OCI-LY1 (cell line): ENCODE data around the gene PRAMEF12.

Source experiments
- H2AFZ ChIP-seq: fragments of 200-600 bp; sonication (generic), shearing (Covaris generic); 2 replicates; pipeline ENCODE4 v1.6.0; 2014; ENCODE audit warnings: antibody characterized with exemption, mild to moderate bottlenecking, low read length
- H3F3A ChIP-seq: fragments of 200-600 bp; sonication (generic), shearing (Covaris generic); 2 replicates; pipeline ENCODE4 v1.6.0; 2014; ENCODE audit warnings: mild to moderate bottlenecking, antibody characterized with exemption, low read length, moderate library complexity; ENCODE audit not compliant: insufficient read depth
- H3K27ac ChIP-seq: fragments of 200-600 bp; sonication (generic); 2 replicates; pipeline ENCODE4 v1.5.1; 2014; ENCODE audit warnings: low read length, mixed run types, mild to moderate bottlenecking, low read depth; ENCODE audit not compliant: poor library complexity, severe bottlenecking
- H3K27me3 ChIP-seq: fragments of 200-600 bp; sonication (generic); 2 replicates; pipeline ENCODE4 v1.6.0; 2014; ENCODE audit warnings: antibody characterized with exemption, mild to moderate bottlenecking, low read length, moderate library complexity; ENCODE audit not compliant: insufficient read depth
- H3K36me3 ChIP-seq: fragments of 200-600 bp; sonication (generic); 2 replicates; pipeline ENCODE4 v1.6.1; 2014; ENCODE audit warnings: mild to moderate bottlenecking, antibody characterized with exemption, low read length, moderate library complexity, mixed read lengths; ENCODE audit not compliant: insufficient read depth
- H3K4me1 ChIP-seq: fragments of 200-600 bp; sonication (generic); 2 replicates; pipeline ENCODE4 v1.5.1; 2014; ENCODE audit warnings: mild to moderate bottlenecking, low read length, moderate library complexity; ENCODE audit not compliant: insufficient read depth, severe bottlenecking
- H3K4me2 ChIP-seq: fragments of 200-600 bp; sonication (generic), shearing (Covaris generic); 2 replicates; pipeline ENCODE4 v1.6.1; 2014; ENCODE audit warnings: low read length
- H3K4me3 ChIP-seq: fragments of 200-600 bp; sonication (generic); 2 replicates; pipeline ENCODE4 v1.5.1; 2014; ENCODE audit warnings: low read length, low read depth, mild to moderate bottlenecking, mixed read lengths; ENCODE audit not compliant: poor library complexity, severe bottlenecking
- H3K79me2 ChIP-seq: fragments of 200-600 bp; shearing (Covaris generic); 2 replicates; pipeline ENCODE4 v1.6.1; 2016; ENCODE audit warnings: mixed run types, low read length, mixed read lengths; ENCODE audit not compliant: insufficient read depth
- H3K9ac ChIP-seq: fragments of 200-600 bp; sonication (generic), shearing (Covaris generic); 2 replicates; pipeline ENCODE4 v1.6.1; 2014; ENCODE audit warnings: mild to moderate bottlenecking, low read length, mixed read lengths
- H3K9me2 ChIP-seq: fragments of 200-600 bp; sonication (generic), shearing (Covaris generic); 2 replicates; pipeline ENCODE4 v1.6.1; 2014; ENCODE audit warnings: low read depth, mild to moderate bottlenecking, low read length, mixed read lengths
- H3K9me3 ChIP-seq: fragments of 200-600 bp; shearing (Covaris generic); 2 replicates; pipeline ENCODE4 v1.6.1; 2014; ENCODE audit warnings: low read length, mixed read lengths
- H4K20me1 ChIP-seq: fragments of 200-600 bp; sonication (generic), shearing (Covaris generic); 2 replicates; pipeline ENCODE4 v1.6.0; 2016; ENCODE audit warnings: mild to moderate bottlenecking, low read length; ENCODE audit not compliant: insufficient read depth
- CTCF ChIP-seq: fragments of 200-600 bp; sonication (generic), shearing (Covaris generic); IDR thresholded peaks from 2 replicates; pipeline ENCODE4 v1.5.1; 2017; ENCODE audit warnings: mild to moderate bottlenecking, antibody characterized with exemption, low read length, moderate library complexity, mixed read lengths
- EZH2 ChIP-seq: fragments of 200-600 bp; sonication (generic), shearing (Covaris generic); IDR thresholded peaks from 2 replicates; pipeline ENCODE4 v1.8.0; 2017; ENCODE audit warnings: borderline replicate concordance, mixed run types, mild to moderate bottlenecking, antibody characterized with exemption, low read length, moderate library complexity, mixed read lengths

The PRAMEF12 gene

DNA sequence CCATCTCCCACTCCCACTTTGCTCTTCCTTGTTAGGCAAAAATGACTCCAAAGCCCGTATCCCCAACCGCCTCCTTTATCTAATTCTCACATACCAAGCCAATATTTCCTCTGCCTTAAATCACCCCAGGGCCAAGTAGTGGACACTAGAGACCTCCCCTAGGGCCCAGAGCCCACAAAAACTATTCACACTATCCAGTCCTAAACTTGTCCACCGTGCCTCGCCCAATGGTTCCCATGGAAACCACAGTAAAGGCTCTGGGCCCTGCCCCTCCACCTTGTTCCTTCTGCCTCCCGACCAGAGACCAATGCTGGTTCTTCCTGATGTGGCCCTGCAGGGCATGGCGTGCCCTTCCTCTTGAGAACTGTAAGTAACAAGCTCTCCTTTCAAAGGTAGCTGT lies 15.7 kb upstream of the PRAMEF12 start:
- no peak overlapping the region for H3K4me2 ChIP-seq
- no peak overlapping the region for H3K27ac ChIP-seq
- no peaks in the 10 kb centered on the region for H3K4me1 ChIP-seq
- no peaks in the 10 kb centered on the region for H3K36me3 ChIP-seq
- no peaks in the 10 kb centered on the region for H3F3A ChIP-seq
- H3K9me2 ChIP-seq: no peaks in the 10 kb centered on the region
- H3K27me3 ChIP-seq: no peaks in the 10 kb centered on the region
- no peaks in the 10 kb centered on the region for H3K79me2 ChIP-seq
- no peaks in the 10 kb centered on the region for H3K9me3 ChIP-seq
- no peak overlapping the region for H3K4me3 ChIP-seq
- TF ChIP-seq EZH2 (no peak), CTCF (no peak)
- no peak overlapping the region for H2AFZ ChIP-seq
- no peaks in the 10 kb centered on the region for H4K20me1 ChIP-seq
- no peak overlapping the region for H3K9ac ChIP-seq

DNA sequence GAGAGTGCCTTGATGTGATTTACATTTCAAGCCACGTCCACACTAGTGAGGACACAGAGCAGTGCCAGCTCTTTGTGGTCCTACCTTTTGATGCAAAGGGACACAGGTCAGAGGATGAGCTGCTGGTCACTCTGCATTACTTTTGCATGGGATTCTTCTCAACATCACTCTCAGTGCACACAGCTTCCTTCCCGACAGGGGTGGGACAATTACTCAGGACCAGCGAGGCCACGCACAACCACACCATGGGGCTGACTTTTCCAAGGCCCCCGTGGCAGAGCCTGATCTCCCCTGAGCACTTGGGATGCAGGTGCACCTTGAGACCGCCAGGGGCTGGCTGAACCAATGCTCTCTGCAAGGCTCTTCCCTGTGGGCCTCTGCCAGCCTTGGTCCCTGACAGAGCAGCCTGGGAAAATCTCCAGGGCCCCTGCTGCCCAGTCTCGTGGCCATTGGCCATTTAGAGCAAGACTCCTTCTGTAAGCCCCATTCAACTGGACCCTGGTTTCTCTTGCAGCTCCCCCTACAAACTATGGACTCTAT lies 13.2 kb upstream of the PRAMEF12 start:
- Histone ChIP-seq H4K20me1 (no peaks in the 10 kb centered on the region), H3K27me3 (no peaks in the 10 kb centered on the region), H3K9me2 (no peaks in the 10 kb centered on the region)

DNA sequence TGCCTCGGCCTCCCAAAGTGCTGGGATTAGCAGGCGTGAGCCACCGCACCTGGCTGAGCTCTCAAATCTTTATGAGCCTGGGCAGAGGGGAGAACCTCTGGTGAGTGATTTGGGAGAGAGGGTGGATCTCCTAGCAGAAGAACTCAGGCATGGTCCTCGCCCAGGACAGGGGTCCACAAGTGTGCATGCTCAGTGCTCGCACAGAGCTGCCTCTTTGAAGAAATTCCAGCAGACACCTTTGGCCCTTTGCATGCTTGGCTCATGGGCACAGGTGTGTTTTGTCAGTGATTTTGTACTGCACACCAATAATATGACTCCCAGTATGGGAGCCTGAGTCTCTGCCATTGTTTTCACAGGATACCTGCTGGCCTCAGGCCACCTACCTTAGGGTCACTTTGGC lies 11.8 kb upstream of the PRAMEF12 start:
- Histone ChIP-seq H3K4me3 (no peak overlapping the region), H2AFZ (no peak overlapping the region)

More for the DNA sequence above, 13.2 kb upstream of the PRAMEF12 start:
- no peak overlapping the region for H3K9ac ChIP-seq
- H3K4me2 ChIP-seq: no peak overlapping the region
- H3K79me2 ChIP-seq: no peaks in the 10 kb centered on the region
- H3K4me3 ChIP-seq: no peak overlapping the region
- TF ChIP-seq EZH2 (no peak), CTCF (peak; percentile 25; the same call in 1 of the 2 replicates)
- H2AFZ ChIP-seq: no peak overlapping the region
- no peak overlapping the region for H3K27ac ChIP-seq
- H3K36me3 ChIP-seq: no peaks in the 10 kb centered on the region
- H3K4me1 ChIP-seq: no peaks in the 10 kb centered on the region
- H3F3A ChIP-seq: no peaks in the 10 kb centered on the region
- no peaks in the 10 kb centered on the region for H3K9me3 ChIP-seq

More for the DNA sequence above, 11.8 kb upstream of the PRAMEF12 start:
- no peak overlapping the region for H3K4me2 ChIP-seq
- H3K36me3 ChIP-seq: no peaks in the 10 kb centered on the region
- no peak overlapping the region for H3K27ac ChIP-seq
- H3K4me1 ChIP-seq: no peaks in the 10 kb centered on the region
- H3K9me3 ChIP-seq: no peaks in the 10 kb centered on the region
- no peaks in the 10 kb centered on the region for H3K9me2 ChIP-seq
- H3F3A ChIP-seq: no peaks in the 10 kb centered on the region
- H3K27me3 ChIP-seq: no peaks in the 10 kb centered on the region
- no peaks in the 10 kb centered on the region for H3K79me2 ChIP-seq
- TF ChIP-seq CTCF: no peak
- no peak for TF ChIP-seq EZH2
- H4K20me1 ChIP-seq: no peaks in the 10 kb centered on the region
- H3K9ac ChIP-seq: no peak overlapping the region
